ENCODE measurements around the gene ATG7. TPM values are rescaled to one million over a fixed set of nuclear protein-coding genes. Genes with fewer than 3 reads are reported as not detected.

The ATG7 gene
- total and polyA plus RNA-seq, 2 donors from 2014 or later = 15.3 to 54.9 TPM

GRCh38 chr3:11549580-11550140 is 277.5 kb downstream of the ATG7 start:
- Histone ChIP-seq H3K27me3 (ENCODE audit: control insufficient read depth, insufficient read depth, low read length) (no peaks in the 10 kb centered on the region), H3K9me3 (ENCODE audit: control insufficient read depth in 2 of 3, insufficient read depth in 1 of 3, low read length in 3 of 3) (no peaks in the 10 kb centered on the region), H3K4me1 (ENCODE audit: control insufficient read depth in 2 of 3, insufficient read depth in 2 of 3, low read depth in 1 of 3, low read length in 3 of 3) (peaks cover 0 to 9% (median 0%) of the 10 kb centered on the region in 3 donors), H3K4me3 (ENCODE audit: low read length in 3 of 3) (no peak overlapping the region), H3K36me3 (ENCODE audit: control insufficient read depth in 2 of 3, insufficient read depth in 3 of 3, low read length in 3 of 3) (no peaks in the 10 kb centered on the region), H3K27ac (ENCODE audit: low read depth in 2 of 2, low read length in 2 of 2) (no peak overlapping the region), H3K9ac (ENCODE audit: low read length in 3 of 3) (no peak overlapping the region)
- no peak for DNase-seq
- TF ChIP-seq CTCF (IDR thresholded peaks at IDR 0.05; ENCODE audit: borderline replicate concordance, extremely low read depth, insufficient read depth) = no peak
- FAIRE-seq = no peak
- intact Hi-C loops (cut with DNase I) = no loop called here

- no peak overlapping the region for H3K9ac ChIP-seq (ENCODE audit: low read length in 3 of 3)
- DNase-seq = peak in 1 of 5 donors; percentile 46
- intact Hi-C loops (cut with DNase I) = no loop called here
Observed at GRCh38 chr3:11551036-11551435, 278.8 kb downstream of the ATG7 start.

GRCh38 chr3:11552289-11553264 is 280.4 kb downstream of the ATG7 start:
- no peak for TF ChIP-seq CTCF (IDR thresholded peaks at IDR 0.05; ENCODE audit: borderline replicate concordance, extremely low read depth, insufficient read depth)
- intact Hi-C loops (cut with DNase I) = no loop called here
- Histone ChIP-seq H3K9ac (ENCODE audit: low read length in 3 of 3) (no peak overlapping the region), H3K4me1 (ENCODE audit: control insufficient read depth in 2 of 3, insufficient read depth in 2 of 3, low read depth in 1 of 3, low read length in 3 of 3) (peaks cover 0 to 18% (median under 1%) of the 10 kb centered on the region in 3 donors), H3K36me3 (ENCODE audit: control insufficient read depth in 2 of 3, insufficient read depth in 3 of 3, low read length in 3 of 3) (peaks cover 0 to 2% (median 0%) of the 10 kb centered on the region in 3 donors), H3K4me3 (ENCODE audit: low read length in 3 of 3) (no peak overlapping the region), H3K9me3 (ENCODE audit: control insufficient read depth in 2 of 3, insufficient read depth in 1 of 3, low read length in 3 of 3) (no peaks in the 10 kb centered on the region), H3K27ac (ENCODE audit: low read depth in 2 of 2, low read length in 2 of 2) (no peak overlapping the region), H3K27me3 (ENCODE audit: control insufficient read depth, insufficient read depth, low read length) (no peaks in the 10 kb centered on the region)
- peak in 1 of 5 donors; percentile 57 for DNase-seq
- no peak for FAIRE-seq

More at GRCh38 chr3:11551036-11551435, 278.8 kb downstream of the ATG7 start:
- Histone ChIP-seq H3K27me3 (ENCODE audit: control insufficient read depth, insufficient read depth, low read length) (no peaks in the 10 kb centered on the region), H3K9me3 (ENCODE audit: control insufficient read depth in 2 of 3, insufficient read depth in 1 of 3, low read length in 3 of 3) (no peaks in the 10 kb centered on the region), H3K36me3 (ENCODE audit: control insufficient read depth in 2 of 3, insufficient read depth in 3 of 3, low read length in 3 of 3) (no peaks in the 10 kb centered on the region), H3K27ac (ENCODE audit: low read depth in 2 of 2, low read length in 2 of 2) (no peak overlapping the region), H3K4me1 (ENCODE audit: control insufficient read depth in 2 of 3, insufficient read depth in 2 of 3, low read depth in 1 of 3, low read length in 3 of 3) (peaks cover 0 to 11% (median 0%) of the 10 kb centered on the region in 3 donors), H3K4me3 (ENCODE audit: low read length in 3 of 3) (no peak overlapping the region)
- no peak for FAIRE-seq
- TF ChIP-seq CTCF (IDR thresholded peaks at IDR 0.05; ENCODE audit: borderline replicate concordance, extremely low read depth, insufficient read depth) = no peak

All from kidney (tissue), 14 donors.